Loucy (cell line): ENCODE results near the gene STRADB.

ENCODE experiments used
- EZH2phosphoT487 ChIP-seq: fragments of 200-600 bp; IDR thresholded peaks from 2 replicates; pipeline ENCODE4 v1.6.1; 2018; ENCODE audit warnings: antibody characterized with exemption, mild to moderate bottlenecking, moderate library complexity, borderline replicate concordance
- TF ChIP-seq, protein P1 (sequence below): fragments of 200-600 bp; sonication (generic); conservative IDR thresholded peaks from 2 replicates; pipeline ENCODE4 v1.5.1; 2014; ENCODE audit warnings: mild to moderate bottlenecking, antibody characterized with exemption, low read length

DNA sequence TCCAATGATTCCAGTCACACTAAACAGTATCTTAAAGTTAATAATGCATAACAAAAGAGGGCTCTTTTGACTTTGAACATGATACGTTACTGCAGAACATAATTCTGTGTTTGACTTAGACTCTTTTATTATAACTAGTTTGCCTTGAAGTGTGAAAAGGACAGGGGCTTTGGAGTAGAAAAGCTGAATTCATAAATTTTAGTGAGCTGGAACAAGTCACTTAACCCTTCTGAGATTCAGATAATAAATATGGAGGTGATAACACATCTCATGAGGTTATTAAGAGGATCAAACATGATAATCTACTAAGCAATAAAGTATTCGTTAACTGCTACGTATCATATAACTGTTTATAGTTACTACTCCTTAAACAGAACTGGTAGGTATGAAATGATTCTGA lies 49.7 kb upstream of the STRADB start:
- TF ChIP-seq, protein P1, sequence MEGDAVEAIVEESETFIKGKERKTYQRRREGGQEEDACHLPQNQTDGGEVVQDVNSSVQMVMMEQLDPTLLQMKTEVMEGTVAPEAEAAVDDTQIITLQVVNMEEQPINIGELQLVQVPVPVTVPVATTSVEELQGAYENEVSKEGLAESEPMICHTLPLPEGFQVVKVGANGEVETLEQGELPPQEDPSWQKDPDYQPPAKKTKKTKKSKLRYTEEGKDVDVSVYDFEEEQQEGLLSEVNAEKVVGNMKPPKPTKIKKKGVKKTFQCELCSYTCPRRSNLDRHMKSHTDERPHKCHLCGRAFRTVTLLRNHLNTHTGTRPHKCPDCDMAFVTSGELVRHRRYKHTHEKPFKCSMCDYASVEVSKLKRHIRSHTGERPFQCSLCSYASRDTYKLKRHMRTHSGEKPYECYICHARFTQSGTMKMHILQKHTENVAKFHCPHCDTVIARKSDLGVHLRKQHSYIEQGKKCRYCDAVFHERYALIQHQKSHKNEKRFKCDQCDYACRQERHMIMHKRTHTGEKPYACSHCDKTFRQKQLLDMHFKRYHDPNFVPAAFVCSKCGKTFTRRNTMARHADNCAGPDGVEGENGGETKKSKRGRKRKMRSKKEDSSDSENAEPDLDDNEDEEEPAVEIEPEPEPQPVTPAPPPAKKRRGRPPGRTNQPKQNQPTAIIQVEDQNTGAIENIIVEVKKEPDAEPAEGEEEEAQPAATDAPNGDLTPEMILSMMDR = no peak
- no peak for TF ChIP-seq EZH2phosphoT487
